Suppressor macrophage treated with lipopolysaccharide for 4 hours (primary cell): ENCODE results near the gene HIVEP3.

Source experiments
- DNase-seq: peaks from one replicate; pipeline ENCODE4 v3.0.0-alpha.2; 2020

HIVEP3 gene

GRCh38 chr1:41891199-41891896, 27.4 kb downstream of the HIVEP3 start:
- DNase-seq, result peak; percentile 85

GRCh38 chr1:41890825-41891198, 27.9 kb downstream of the HIVEP3 start:
- no peak for DNase-seq

GRCh38 chr1:41889506-41890414, 29.0 kb downstream of the HIVEP3 start:
- DNase-seq, result no peak

- no peak for DNase-seq
These were observed 30.0 kb downstream of the HIVEP3 start for GRCh38 chr1:41888756-41889155.

GRCh38 chr1:41887365-41887764, 31.4 kb downstream of the HIVEP3 start:
- DNase-seq, result no peak

- no peak for DNase-seq
These were observed 34.2 kb downstream of the HIVEP3 start for GRCh38 chr1:41884256-41885230.

- no peak for DNase-seq
These were observed 35.2 kb downstream of the HIVEP3 start for GRCh38 chr1:41883507-41883906.

GRCh38 chr1:41882486-41882885, 36.2 kb downstream of the HIVEP3 start:
- no peak for DNase-seq

GRCh38 chr1:41882068-41882477, 36.6 kb downstream of the HIVEP3 start:
- no peak for DNase-seq

GRCh38 chr1:41880950-41881885, 37.5 kb downstream of the HIVEP3 start:
- DNase-seq, result no peak

GRCh38 chr1:41880261-41880660, 38.5 kb downstream of the HIVEP3 start:
- no peak for DNase-seq

- no peak for DNase-seq
These were observed 39.1 kb downstream of the HIVEP3 start for GRCh38 chr1:41879617-41880016.

- no peak for DNase-seq
These were observed 39.8 kb downstream of the HIVEP3 start for GRCh38 chr1:41878911-41879310.

GRCh38 chr1:41878495-41878894, 40.2 kb downstream of the HIVEP3 start:
- DNase-seq, result no peak

- DNase-seq, result peak; percentile 48
These were observed 41.9 kb downstream of the HIVEP3 start for GRCh38 chr1:41876576-41877445.

- DNase-seq, result no peak
These were observed 43.2 kb downstream of the HIVEP3 start for GRCh38 chr1:41875487-41875886.

- DNase-seq, result no peak
These were observed 43.8 kb downstream of the HIVEP3 start for GRCh38 chr1:41874903-41875411.

- no peak for DNase-seq
These were observed 44.5 kb downstream of the HIVEP3 start for GRCh38 chr1:41874151-41874719.

- peak; percentile 37 for DNase-seq
These were observed 46.6 kb downstream of the HIVEP3 start for GRCh38 chr1:41872074-41872473.

GRCh38 chr1:41870076-41870562, 48.6 kb downstream of the HIVEP3 start:
- DNase-seq, result peak; percentile 82
